Esophagus muscularis mucosa (tissue), 4 donors: ENCODE results near the gene RUNX2. TPM values are rescaled to one million over a fixed set of nuclear protein-coding genes. Genes with fewer than 3 reads are reported as not detected.

Source experiments
- DNase-seq: peaks from one replicate; pipeline ENCODE4 v3.0.0-alpha.2; 2017; ENCODE audit errors: extremely low spot score
- H3K27ac ChIP-seq, 4 donors: fragments of 200-600 bp; sonication (generic); replicated peaks in 1 of 4; 1 replicate in 3 of 4; 2 replicates in 1 of 4; pipeline ENCODE4 v1.5.1; 2016 to 2019; ENCODE audit warnings: mild to moderate bottlenecking in 1 of 4
- H3K27me3 ChIP-seq, 4 donors: fragments of 200-600 bp; sonication (generic); one replicate each; pipeline versions ENCODE4 v1.5.1 to v1.6.0; 2016 to 2019
- H3K36me3 ChIP-seq, 4 donors: fragments of 200-600 bp; sonication (generic); one replicate each; pipeline ENCODE4 v1.5.1; 2016 to 2019
- H3K4me1 ChIP-seq, 4 donors: fragments of 200-600 bp; sonication (generic); one replicate each; pipeline ENCODE4 v1.5.1; 2016 to 2019
- H3K4me3 ChIP-seq, 4 donors: fragments of 200-600 bp; sonication (generic); 1 replicate in 2 of 4; 2 replicates in 2 of 4; pipeline ENCODE4 v1.5.1; 2016 to 2019; ENCODE audit warnings: mild to moderate bottlenecking in 4 of 4, moderate library complexity in 1 of 4
- H3K9me3 ChIP-seq, 4 donors: fragments of 200-600 bp; sonication (generic); 1 replicate in 3 of 4; 2 replicates in 1 of 4; pipeline ENCODE4 v1.5.1; 2016 to 2019
- EP300 ChIP-seq: sonication (generic); formaldehyde crosslinking; IDR thresholded peaks from one replicate; pipeline ENCODE4 v1.6.1; 2017; ENCODE audit warnings: antibody characterized with exemption
- POLR2A ChIP-seq: fragments of 450-650 bp; IDR thresholded peaks from one replicate; pipeline ENCODE4 v1.6.1; 2017; ENCODE audit warnings: antibody characterized with exemption, moderate library complexity, mild to moderate bottlenecking, low read depth
- POLR2AphosphoS5 ChIP-seq, 2 donors: sonication (generic); formaldehyde crosslinking; IDR thresholded peaks; one replicate each; pipeline ENCODE4 v1.6.1; 2017; ENCODE audit warnings: antibody characterized with exemption in 2 of 2
- WGBS: methylation state at CpG from one replicate; pipeline ENCODE4 v1.1.5; 2018; 5-methylcytosine and 5-hydroxymethylcytosine counted together
- intact Hi-C: fragments of 100-400 bp; cut with DNase I; formaldehyde crosslinking; loops from one replicate; pipeline ENCODE4 v1.15.1; 2023
- total RNA-seq, 4 donors: library from RNA; depleted of rRNA; stranded (reverse); fragments of >200 nt; gene quantifications; one replicate each; pipeline versions ENCODE4 v1.1.0 to v1.2.1, GENCODE V29; 2016
- TF ChIP-seq, protein P1 (sequence below), 3 experiments: fragments of 200-600 bp in 2 of 3; fragments of 450-650 bp in 1 of 3; sonication (generic) in 2 of 3; IDR thresholded peaks; one replicate each; pipeline ENCODE4 v1.5.1; 2017 to 2019; ENCODE audit warnings: antibody characterized with exemption in 3 of 3, mild to moderate bottlenecking in 2 of 3, moderate library complexity in 1 of 3

The RUNX2 gene
- total RNA-seq, 4 donors from 2014 or later = 1.0 to 1.6 (median 1.4) TPM

DNA sequence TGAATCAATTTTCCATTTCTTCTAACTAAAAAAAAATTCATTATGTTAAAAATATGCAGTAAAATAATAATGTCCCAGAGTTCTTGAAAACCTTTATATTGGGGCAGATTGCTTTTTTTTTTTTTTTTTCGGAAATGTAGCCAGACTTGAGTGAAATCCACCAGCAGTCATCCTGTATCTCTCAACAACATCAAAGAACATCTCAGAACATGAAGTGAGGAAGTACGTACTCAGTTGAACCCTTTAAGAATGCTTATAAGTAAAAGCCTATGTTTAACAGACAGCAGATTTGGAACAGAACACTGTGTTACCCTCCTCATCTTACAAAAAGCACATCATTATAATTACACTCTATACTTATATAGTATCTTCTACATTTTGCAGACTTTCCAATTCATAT is 100.6 kb downstream of the RUNX2 start:
- Histone ChIP-seq H3K36me3 (no peaks in the 10 kb centered on the region), H3K9me3 (no peaks in the 10 kb centered on the region), H3K4me3 (no peak overlapping the region), H3K27ac (no peak overlapping the region), H3K4me1 (peaks cover 1 to 8% (median 4%) of the 10 kb centered on the region in 4 donors), H3K27me3 (peaks cover 0 to 21% (median 5%) of the 10 kb centered on the region in 4 donors)
- TF ChIP-seq EP300 (no peak), POLR2A (no peak), POLR2AphosphoS5 (IDR thresholded peaks at IDR 0.05) (no peak)
- TF ChIP-seq, protein P1, sequence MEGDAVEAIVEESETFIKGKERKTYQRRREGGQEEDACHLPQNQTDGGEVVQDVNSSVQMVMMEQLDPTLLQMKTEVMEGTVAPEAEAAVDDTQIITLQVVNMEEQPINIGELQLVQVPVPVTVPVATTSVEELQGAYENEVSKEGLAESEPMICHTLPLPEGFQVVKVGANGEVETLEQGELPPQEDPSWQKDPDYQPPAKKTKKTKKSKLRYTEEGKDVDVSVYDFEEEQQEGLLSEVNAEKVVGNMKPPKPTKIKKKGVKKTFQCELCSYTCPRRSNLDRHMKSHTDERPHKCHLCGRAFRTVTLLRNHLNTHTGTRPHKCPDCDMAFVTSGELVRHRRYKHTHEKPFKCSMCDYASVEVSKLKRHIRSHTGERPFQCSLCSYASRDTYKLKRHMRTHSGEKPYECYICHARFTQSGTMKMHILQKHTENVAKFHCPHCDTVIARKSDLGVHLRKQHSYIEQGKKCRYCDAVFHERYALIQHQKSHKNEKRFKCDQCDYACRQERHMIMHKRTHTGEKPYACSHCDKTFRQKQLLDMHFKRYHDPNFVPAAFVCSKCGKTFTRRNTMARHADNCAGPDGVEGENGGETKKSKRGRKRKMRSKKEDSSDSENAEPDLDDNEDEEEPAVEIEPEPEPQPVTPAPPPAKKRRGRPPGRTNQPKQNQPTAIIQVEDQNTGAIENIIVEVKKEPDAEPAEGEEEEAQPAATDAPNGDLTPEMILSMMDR (IDR thresholded peaks at IDR 0.05) = no peak
- 76% methylated on average over 2 of the region's 2 CpGs for WGBS
- DNase-seq = no peak
- intact Hi-C loops = no loop called here

DNA sequence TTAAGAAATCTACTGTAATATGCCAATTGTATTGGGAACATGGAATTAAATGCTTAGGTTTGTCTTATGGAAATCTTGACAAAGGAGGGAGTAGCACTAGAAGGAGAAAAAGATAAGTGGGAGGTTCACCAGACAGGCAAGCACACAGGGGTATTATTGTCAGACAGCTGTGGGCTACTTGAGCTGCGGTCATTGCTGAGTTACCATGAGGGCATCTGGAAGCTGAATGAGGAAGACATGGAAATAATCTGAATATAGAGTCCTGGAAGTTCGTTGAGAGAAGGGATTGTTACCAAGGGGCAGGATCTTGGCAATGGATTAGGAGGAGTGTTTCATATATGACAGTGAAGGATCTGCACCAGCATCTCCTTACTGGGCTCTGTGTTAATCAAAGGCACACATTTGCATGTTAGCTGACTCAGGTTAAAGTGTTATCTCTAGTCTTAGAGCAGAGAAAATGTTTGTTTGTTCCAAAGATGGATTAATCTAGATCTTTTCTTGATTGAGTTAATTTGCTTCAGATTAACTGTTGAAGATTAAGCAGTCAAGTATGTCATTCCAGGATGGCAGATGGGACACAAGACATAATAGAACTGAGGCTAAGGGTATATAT is 102.6 kb downstream of the RUNX2 start:
- Histone ChIP-seq H3K27me3 (peaks cover 0 to 5% (median 0%) of the 10 kb centered on the region in 4 donors), H3K4me3 (no peak overlapping the region), H3K9me3 (no peaks in the 10 kb centered on the region), H3K27ac (no peak overlapping the region), H3K36me3 (no peaks in the 10 kb centered on the region), H3K4me1 (peaks cover 0 to 4% (median 0%) of the 10 kb centered on the region in 4 donors)
- intact Hi-C loops = no loop called here
- DNase-seq = no peak
- TF ChIP-seq POLR2AphosphoS5 (IDR thresholded peaks at IDR 0.05) (no peak), POLR2A (no peak)
- TF ChIP-seq, protein P1 (IDR thresholded peaks at IDR 0.05) = no peak
- 64% methylated on average over 2 of the region's 2 CpGs for WGBS

DNA sequence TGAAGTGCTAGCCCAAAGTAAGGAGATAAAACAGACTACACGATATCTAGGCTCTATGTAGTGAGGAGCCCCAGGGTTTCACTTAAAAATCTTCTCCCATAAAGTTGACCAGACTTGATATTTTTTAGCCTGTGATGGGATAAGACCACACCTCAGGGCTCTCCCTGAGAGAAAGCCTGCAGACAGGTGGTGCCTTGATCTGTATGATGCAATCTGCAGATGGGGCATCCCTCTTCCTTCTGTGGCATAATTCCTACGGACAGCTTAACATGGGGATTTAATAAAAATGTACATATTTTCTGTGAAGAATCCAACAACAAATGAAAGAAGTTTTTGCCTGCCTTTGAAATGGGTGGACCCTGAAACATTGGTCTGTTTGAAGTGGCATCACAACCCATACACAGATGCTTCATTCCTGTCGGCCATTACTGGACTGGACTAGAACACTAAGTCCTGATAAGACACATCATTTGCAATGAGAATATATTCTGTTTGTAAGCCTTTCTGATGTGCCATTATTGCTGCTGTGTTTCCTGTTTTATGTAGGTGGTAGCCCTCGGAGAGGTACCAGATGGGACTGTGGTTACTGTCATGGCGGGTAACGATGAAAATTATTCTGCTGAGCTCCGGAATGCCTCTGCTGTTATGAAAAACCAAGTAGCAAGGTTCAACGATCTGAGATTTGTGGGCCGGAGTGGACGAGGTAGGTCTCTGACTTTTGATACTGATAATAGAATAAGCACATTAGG is 103.4 kb downstream of the RUNX2 start:
- WGBS = 94% methylated on average over 10 of the region's 10 CpGs
- no peaks in the 10 kb centered on the region for H3K36me3 ChIP-seq
- H3K4me1 ChIP-seq = peaks cover 0 to 4% (median 0%) of the 10 kb centered on the region in 4 donors
- peaks cover 0 to under 1% (median 0%) of the 10 kb centered on the region in 4 donors for H3K27me3 ChIP-seq
- no peak overlapping the region for H3K4me3 ChIP-seq
- TF ChIP-seq POLR2A = no peak
- no peak for TF ChIP-seq POLR2AphosphoS5 (IDR thresholded peaks at IDR 0.05)
- TF ChIP-seq, protein P1 (IDR thresholded peaks at IDR 0.05) = no peak
- no peak for TF ChIP-seq EP300
- no peak overlapping the region for H3K27ac ChIP-seq
- no peak for DNase-seq
- no peaks in the 10 kb centered on the region for H3K9me3 ChIP-seq
- intact Hi-C loops = no loop called here

DNA sequence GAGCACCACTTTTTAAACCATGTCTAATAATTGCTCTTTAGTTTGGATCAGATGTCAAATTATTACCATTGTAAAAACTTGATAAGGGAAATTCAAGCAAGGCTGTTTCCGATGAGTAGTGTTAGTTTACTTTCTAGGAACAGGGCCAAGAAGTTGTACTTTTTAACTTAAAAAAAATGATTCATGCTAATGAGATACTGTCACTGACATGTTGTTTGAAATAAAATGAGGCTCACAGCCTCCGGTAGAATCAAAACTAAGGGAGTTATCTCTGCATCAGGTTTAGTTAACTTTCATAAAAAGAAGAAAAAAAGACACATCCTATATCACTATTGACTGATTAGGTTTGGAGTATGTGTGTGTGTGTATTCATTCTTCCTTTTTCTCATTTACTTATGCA is 104.8 kb downstream of the RUNX2 start:
- TF ChIP-seq POLR2A (no peak), POLR2AphosphoS5 (IDR thresholded peaks at IDR 0.05) (no peak), EP300 (no peak)
- TF ChIP-seq, protein P1 (IDR thresholded peaks at IDR 0.05) = no peak
- no peak for DNase-seq
- Histone ChIP-seq H3K27ac (no peak overlapping the region), H3K4me3 (no peak overlapping the region), H3K9me3 (no peaks in the 10 kb centered on the region), H3K27me3 (no peaks in the 10 kb centered on the region), H3K4me1 (peaks cover 0 to 9% (median 5%) of the 10 kb centered on the region in 4 donors), H3K36me3 (no peaks in the 10 kb centered on the region)
- WGBS = 13% methylated on average over 2 of the region's 2 CpGs
- intact Hi-C loops = no loop called here
